GM21515 (cell line): ENCODE measurements around the gene TMEM238.
A peak's percentile ranks its signal among the peaks of the same experiment; 100 is the strongest.
"Not testable (repeated sequence)": the region's sequence is repeated elsewhere in the genome, so short reads cannot be mapped to it uniquely, and the experiment has no call there.

Experiments
- ATAC-seq: cut with Tn5 transposase; IDR thresholded peaks from one replicate; pipeline ENCODE4 v1.9.1; 2021; ENCODE audit not compliant: unreplicated experiment

Gene TMEM238

GRCh38 chr19:55402509-55402908 lies 18.4 kb upstream of the TMEM238 start:
- ATAC-seq = no peak

- not testable (repeated sequence) for ATAC-seq
Measured at GRCh38 chr19:55401390-55401789, 17.3 kb upstream of the TMEM238 start.

- no peak for ATAC-seq
Measured at GRCh38 chr19:55400281-55401087, 16.4 kb upstream of the TMEM238 start.

- no peak for ATAC-seq
Measured at GRCh38 chr19:55398200-55398925, 14.3 kb upstream of the TMEM238 start.

- no peak for ATAC-seq
Measured at GRCh38 chr19:55392820-55393761, 9.0 kb upstream of the TMEM238 start.

GRCh38 chr19:55391702-55392615 lies 7.9 kb upstream of the TMEM238 start:
- ATAC-seq = no peak

- ATAC-seq = no peak
Measured at GRCh38 chr19:55391191-55391670, 7.1 kb upstream of the TMEM238 start.

GRCh38 chr19:55390461-55390880 lies 6.4 kb upstream of the TMEM238 start:
- ATAC-seq = no peak

- no peak for ATAC-seq
Measured at GRCh38 chr19:55389386-55390317, 5.6 kb upstream of the TMEM238 start.

- no peak for ATAC-seq
Measured at GRCh38 chr19:55387736-55388497, 3.8 kb upstream of the TMEM238 start.

- ATAC-seq = no peak
Measured at GRCh38 chr19:55386493-55386971, 2.4 kb upstream of the TMEM238 start.

GRCh38 chr19:55385724-55386492 lies 1.8 kb upstream of the TMEM238 start, which contains the start of gene RPL28:
TSS of gene RPL28 (plus strand) at chr19:55385932. CDS start at chr19:55386358, 426 bp downstream.
- peak; percentile 61 for ATAC-seq

- peak; percentile 53 for ATAC-seq
Measured at GRCh38 chr19:55384920-55385723, 1.0 kb upstream of the TMEM238 start.

- ATAC-seq = peak; percentile 11
Measured at GRCh38 chr19:55383279-55384130, 587 bp downstream of the TMEM238 start.

GRCh38 chr19:55382522-55383054 lies 1.5 kb downstream of the TMEM238 start:
- ATAC-seq = no peak
